Activated CD4-positive, alpha-beta T cell treated with anti-CD3 and anti-CD28 coated beads, Interleukin-2, amount 50 U/mL, for 16 hours (primary cell): Measurements from ENCODE around the gene LAMB3.

ENCODE experiments used
- DNase-seq: peaks from one replicate; pipeline ENCODE4 v3.0.0-alpha.2; 2020

LAMB3 gene

GRCh38 chr1:209594440-209594839 is 57.8 kb downstream of the LAMB3 start:
- DNase-seq: no peak

GRCh38 chr1:209593747-209594146 is 58.5 kb downstream of the LAMB3 start:
- no peak for DNase-seq

- no peak for DNase-seq
Measured at GRCh38 chr1:209590405-209590804, 61.8 kb downstream of the LAMB3 start.

GRCh38 chr1:209589863-209590262 is 62.4 kb downstream of the LAMB3 start:
- DNase-seq: no peak

- no peak for DNase-seq
Measured at GRCh38 chr1:209589440-209589839, 62.8 kb downstream of the LAMB3 start.

GRCh38 chr1:209587789-209588188 is 64.4 kb downstream of the LAMB3 start:
- no peak for DNase-seq

- no peak for DNase-seq
Measured at GRCh38 chr1:209586221-209586740, 65.9 kb downstream of the LAMB3 start.

GRCh38 chr1:209585672-209586071 is 66.6 kb downstream of the LAMB3 start:
- DNase-seq: no peak

GRCh38 chr1:209585197-209585596 is 67.0 kb downstream of the LAMB3 start:
- no peak for DNase-seq

GRCh38 chr1:209584231-209584672 is 68.0 kb downstream of the LAMB3 start:
- no peak for DNase-seq

GRCh38 chr1:209583408-209583807 is 68.8 kb downstream of the LAMB3 start, which contains the start of gene CAMK1G:
CAMK1G (plus strand) TSS chr1:209583714; CDS start chr1:209594984, 11,270 bp downstream.
- DNase-seq: no peak

- DNase-seq: no peak
Measured at GRCh38 chr1:209580577-209580976, 71.6 kb downstream of the LAMB3 start.

- DNase-seq: no peak
Measured at GRCh38 chr1:209577346-209577745, 74.9 kb downstream of the LAMB3 start.

GRCh38 chr1:209576392-209577197 is 75.6 kb downstream of the LAMB3 start:
- peak; percentile 75 for DNase-seq

- no peak for DNase-seq
Measured at GRCh38 chr1:209570743-209571142, 81.5 kb downstream of the LAMB3 start.

- DNase-seq: peak; percentile 76
Measured at GRCh38 chr1:209569455-209570207, 82.6 kb downstream of the LAMB3 start.

GRCh38 chr1:209567698-209568175 is 84.5 kb downstream of the LAMB3 start:
- no peak for DNase-seq

GRCh38 chr1:209565759-209566678 is 86.2 kb downstream of the LAMB3 start:
- DNase-seq: peak; percentile 83
